Omental fat pad (tissue), 4 donors: ENCODE data around the gene PDE1A. TPM values are rescaled to one million over a fixed set of nuclear protein-coding genes. Genes with fewer than 3 reads are reported as not detected.

Experiments used
- ATAC-seq: fragments of 150-250 bp; one replicate; pipeline ENCODE4 v1.9.1; 2016; ENCODE audit warnings: mild to moderate bottlenecking, moderate library complexity; ENCODE audit not compliant: low FRiP score
- DNase-seq: peaks from one replicate; pipeline ENCODE4 v3.0.0-alpha.2; 2019; ENCODE audit warnings: low spot score
- total RNA-seq, 4 donors: library from RNA; depleted of rRNA; stranded (reverse); fragments of >200 nt; gene quantifications; one replicate each; pipeline ENCODE4 v1.1.0, GENCODE V29; 2016
- TF ChIP-seq, protein P1 (sequence below), 3 donors: fragments of 450-650 bp; IDR thresholded peaks; one replicate each; pipeline ENCODE4 v1.5.1; 2016 to 2017; ENCODE audit warnings: antibody characterized with exemption in 3 of 3, mild to moderate bottlenecking in 3 of 3, moderate library complexity in 2 of 3

PDE1A gene
- total RNA-seq, 4 donors from 2014 or later = 7.9 to 28.2 (median 13.1) TPM

DNA sequence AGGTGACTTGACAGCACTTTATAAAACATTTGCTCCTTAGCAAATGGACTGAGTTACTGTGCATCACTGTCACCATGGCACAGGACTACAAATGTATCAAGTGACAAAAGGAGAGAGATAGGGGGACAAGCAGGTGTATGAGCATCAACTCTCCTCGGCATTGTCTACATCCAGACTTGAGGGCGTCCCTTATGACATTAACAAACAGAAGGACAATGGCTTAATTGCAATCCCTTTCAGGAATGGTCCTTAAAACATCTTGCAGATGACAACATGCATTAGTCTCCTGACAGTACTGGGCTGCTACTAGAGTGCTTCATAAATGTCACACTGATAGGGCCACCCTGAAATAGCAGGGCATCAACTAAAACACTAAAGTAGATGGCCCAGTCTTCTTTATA is 198.8 kb downstream of the PDE1A start:
- ATAC-seq (no peak), DNase-seq (no peak)
- TF ChIP-seq, protein P1, sequence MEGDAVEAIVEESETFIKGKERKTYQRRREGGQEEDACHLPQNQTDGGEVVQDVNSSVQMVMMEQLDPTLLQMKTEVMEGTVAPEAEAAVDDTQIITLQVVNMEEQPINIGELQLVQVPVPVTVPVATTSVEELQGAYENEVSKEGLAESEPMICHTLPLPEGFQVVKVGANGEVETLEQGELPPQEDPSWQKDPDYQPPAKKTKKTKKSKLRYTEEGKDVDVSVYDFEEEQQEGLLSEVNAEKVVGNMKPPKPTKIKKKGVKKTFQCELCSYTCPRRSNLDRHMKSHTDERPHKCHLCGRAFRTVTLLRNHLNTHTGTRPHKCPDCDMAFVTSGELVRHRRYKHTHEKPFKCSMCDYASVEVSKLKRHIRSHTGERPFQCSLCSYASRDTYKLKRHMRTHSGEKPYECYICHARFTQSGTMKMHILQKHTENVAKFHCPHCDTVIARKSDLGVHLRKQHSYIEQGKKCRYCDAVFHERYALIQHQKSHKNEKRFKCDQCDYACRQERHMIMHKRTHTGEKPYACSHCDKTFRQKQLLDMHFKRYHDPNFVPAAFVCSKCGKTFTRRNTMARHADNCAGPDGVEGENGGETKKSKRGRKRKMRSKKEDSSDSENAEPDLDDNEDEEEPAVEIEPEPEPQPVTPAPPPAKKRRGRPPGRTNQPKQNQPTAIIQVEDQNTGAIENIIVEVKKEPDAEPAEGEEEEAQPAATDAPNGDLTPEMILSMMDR (IDR thresholded peaks at IDR 0.05) = no peak

DNA sequence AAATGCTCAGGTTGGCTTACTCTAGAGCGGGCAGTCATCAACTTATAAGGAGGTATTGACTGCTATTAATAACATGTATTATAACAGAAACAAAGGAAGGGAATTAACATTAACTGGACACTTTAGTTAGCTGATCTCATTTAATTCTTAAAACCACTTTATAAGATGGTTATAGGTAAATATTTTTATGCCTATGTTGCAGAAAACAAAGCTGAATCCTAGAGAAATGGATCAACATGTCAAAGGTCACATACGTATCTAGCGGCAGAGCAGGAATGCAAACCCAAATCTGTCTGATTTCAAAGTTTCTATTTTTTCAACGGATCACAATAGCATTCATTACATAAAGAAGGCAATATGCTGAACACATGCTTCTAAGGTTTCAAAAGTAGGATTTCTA is 200.0 kb downstream of the PDE1A start:
- DNase-seq (no peak), ATAC-seq (no peak)
- TF ChIP-seq, protein P1 (IDR thresholded peaks at IDR 0.05) = no peak

DNA sequence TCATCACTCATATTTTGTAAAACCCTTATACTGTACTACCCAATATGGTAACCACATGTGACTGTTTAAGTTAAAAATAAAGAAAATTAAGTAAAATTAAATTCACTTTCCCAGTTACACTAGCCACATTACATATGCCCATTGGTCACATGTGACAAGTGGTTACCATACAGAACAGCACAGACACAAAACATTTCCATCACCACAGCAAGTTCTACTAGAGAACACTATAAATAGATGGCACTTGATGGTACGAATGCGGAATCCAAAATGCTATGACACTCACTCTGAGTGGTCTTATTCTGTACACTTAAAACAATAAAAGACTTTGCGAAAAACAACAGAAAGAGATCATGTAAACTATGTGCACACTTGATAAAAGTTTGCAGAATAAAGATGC is 202.2 kb downstream of the PDE1A start:
- TF ChIP-seq, protein P1 (IDR thresholded peaks at IDR 0.05) = no peak
- DNase-seq (no peak), ATAC-seq (no peak)

DNA sequence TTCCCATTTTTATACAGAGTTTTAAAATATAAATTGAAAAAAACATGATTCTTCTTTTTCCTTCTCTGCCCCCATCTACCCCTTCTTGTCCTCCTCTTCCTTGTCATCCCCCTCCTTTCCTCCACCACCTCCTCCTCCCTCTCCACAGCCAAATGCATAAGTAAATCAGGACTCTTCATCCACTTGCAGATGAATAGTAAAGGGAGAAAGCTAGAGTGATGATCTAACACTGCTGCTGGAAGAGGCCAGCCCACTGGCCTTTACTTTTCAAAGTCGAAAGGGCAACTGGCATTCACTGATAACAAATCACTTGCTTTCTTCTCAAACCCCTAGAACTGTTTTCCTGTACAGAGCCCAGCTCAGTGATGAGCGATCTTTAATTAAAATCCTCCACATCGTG is 205.8 kb downstream of the PDE1A start:
- ATAC-seq = no peak
- TF ChIP-seq, protein P1 (IDR thresholded peaks at IDR 0.05) = no peak
- DNase-seq = no peak

DNA sequence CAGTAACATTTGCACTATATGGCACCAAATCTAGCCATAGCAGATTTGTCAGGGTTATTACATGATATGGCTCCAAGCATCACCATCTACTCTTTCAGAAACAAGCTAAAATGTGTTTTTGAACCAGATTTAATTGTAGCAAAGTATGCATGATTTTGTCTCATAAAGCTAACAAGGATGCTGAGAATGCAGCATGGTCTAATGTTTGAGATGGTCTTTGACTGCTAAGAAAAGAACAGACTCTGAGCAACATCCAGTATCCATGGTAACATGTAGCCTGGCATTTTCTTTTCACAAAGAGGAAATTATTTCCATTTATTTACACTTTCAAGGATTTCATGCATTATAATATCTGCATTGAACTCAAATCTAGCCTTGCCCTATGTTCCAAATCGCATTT is 206.5 kb downstream of the PDE1A start:
- DNase-seq (no peak), ATAC-seq (no peak)
- TF ChIP-seq, protein P1 (IDR thresholded peaks at IDR 0.05) = no peak

DNA sequence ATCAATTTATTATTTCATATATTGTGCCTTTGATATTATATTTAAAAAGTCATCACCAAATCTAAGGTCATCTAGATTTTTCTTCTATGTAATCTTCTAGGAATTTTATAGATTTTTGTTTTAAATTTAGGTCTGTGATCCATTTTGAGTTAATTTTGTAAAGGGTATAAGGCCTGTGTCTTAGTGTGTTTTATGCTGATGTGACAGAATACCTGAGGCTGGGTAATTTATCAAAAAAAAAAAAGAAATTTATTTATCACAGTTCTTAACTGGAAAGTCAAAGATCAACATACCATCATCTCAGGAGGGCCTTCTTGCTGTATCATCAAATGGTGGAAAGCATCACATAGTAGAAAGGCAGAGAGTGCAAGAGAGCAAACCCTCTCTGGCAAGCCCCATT is 216.2 kb downstream of the PDE1A start:
- TF ChIP-seq, protein P1 (IDR thresholded peaks at IDR 0.05) = no peak
- DNase-seq = no peak
- ATAC-seq = no peak

DNA sequence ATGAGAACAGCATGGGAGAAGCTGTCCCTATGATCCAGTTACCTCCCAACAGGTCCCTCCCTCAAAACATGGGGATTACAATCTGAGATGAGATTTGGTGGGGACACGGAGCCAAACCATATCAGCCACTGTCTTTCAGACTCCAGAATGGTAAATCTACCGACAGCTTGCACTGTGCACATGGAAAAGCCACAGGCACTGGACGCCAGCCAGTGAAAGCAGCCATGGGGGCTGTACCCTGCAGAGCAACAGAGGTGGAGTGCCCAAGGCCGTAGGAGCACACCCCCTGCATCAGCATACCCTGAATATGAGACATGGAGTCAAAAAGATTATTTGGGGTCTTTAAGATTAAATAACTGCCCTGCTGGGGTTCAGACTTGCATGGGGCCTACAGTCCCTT is 218.4 kb downstream of the PDE1A start:
- no peak for DNase-seq
- TF ChIP-seq, protein P1 (IDR thresholded peaks at IDR 0.05) = no peak
- no peak for ATAC-seq
